ENCODE data around the gene KISS1R. TPM values are rescaled to one million over a fixed set of nuclear protein-coding genes. Genes with fewer than 3 reads are reported as not detected.

Gene KISS1R
- polyA plus RNA-seq, 1 donor (not counting 4 experiments of a cell fraction or from before 2014, with no cell fraction given), result not detected

GRCh38 chr19:868458-869244, 48.5 kb upstream of the KISS1R start:
- peaks cover 14 to 15% of the 10 kb centered on the region in 2 experiments for H3K36me3 ChIP-seq (ENCODE audit: control insufficient read depth in 2 of 2, extremely low read depth in 1 of 2, insufficient read depth in 2 of 2, low read length in 2 of 2)
- H3K9ac ChIP-seq (ENCODE audit: control insufficient read depth, extremely low read depth, insufficient read depth, low read length), result peak overlapping the region; percentile 30
- DNase-seq (ENCODE audit: low read depth, low spot score) (no peak), FAIRE-seq (no peak)
- no peak overlapping the region for H2AFZ ChIP-seq (ENCODE audit: control insufficient read depth, low read length)
- no peak overlapping the region for H3K4me3 ChIP-seq (ENCODE audit: control insufficient read depth in 2 of 3, extremely low read depth in 1 of 3, insufficient read depth in 2 of 3, low read depth in 1 of 3, low read length in 3 of 3)
- no peaks in the 10 kb centered on the region for H3K9me1 ChIP-seq (ENCODE audit: control insufficient read depth, extremely low read depth, insufficient read depth, low read length)
- H3K9me3 ChIP-seq (ENCODE audit: control insufficient read depth, low read depth, low read length), result no peaks in the 10 kb centered on the region
- dilution Hi-C loops (cut with MboI; ENCODE audit: extremely low pct_ligation_motif_present, low sequenced_read_pairs), result no loop called here
- no peaks in the 10 kb centered on the region for H3K79me2 ChIP-seq (ENCODE audit: control insufficient read depth, insufficient read depth, low read length)
- H3K4me2 ChIP-seq (ENCODE audit: control insufficient read depth, extremely low read depth, insufficient read depth, low read depth, low read length), result peak overlapping the region; percentile 22
- no peak for TF ChIP-seq EZH2 (IDR thresholded peaks at IDR 0.05; ENCODE audit: low read length)
- no peak for TF ChIP-seq CTCF (optimal IDR thresholded peaks at IDR 0.05 in 1 of 3, IDR thresholded peaks at IDR 0.05 in 1 of 3, conservative IDR thresholded peaks at IDR 0.05 in 1 of 3; ENCODE audit: extremely low read depth in 1 of 3, insufficient read depth in 2 of 3, low read length in 3 of 3)
- H4K20me1 ChIP-seq (ENCODE audit: control insufficient read depth, extremely low read depth, insufficient read depth, low read length), result no peaks in the 10 kb centered on the region
- peak overlapping the region; percentile 48 for H3K27ac ChIP-seq (ENCODE audit: control insufficient read depth, insufficient read depth, low read length)
- peaks cover 17% of the 10 kb centered on the region for H3K4me1 ChIP-seq (ENCODE audit: control insufficient read depth, extremely low read depth, insufficient read depth, low read length)
- no peaks in the 10 kb centered on the region for H3K27me3 ChIP-seq (ENCODE audit: control insufficient read depth, extremely low read depth, insufficient read depth, low read length)

GRCh38 chr19:869245-870177, 47.6 kb upstream of the KISS1R start:
- TF ChIP-seq EZH2 (IDR thresholded peaks at IDR 0.05; ENCODE audit: low read length) (no peak), CTCF (optimal IDR thresholded peaks at IDR 0.05 in 1 of 3, IDR thresholded peaks at IDR 0.05 in 1 of 3, conservative IDR thresholded peaks at IDR 0.05 in 1 of 3; ENCODE audit: extremely low read depth in 1 of 3, insufficient read depth in 2 of 3, low read length in 3 of 3) (no peak)
- H3K27ac ChIP-seq (ENCODE audit: control insufficient read depth, insufficient read depth, low read length), result peak overlapping the region; percentile 48
- peak overlapping the region; percentile 22 for H3K4me2 ChIP-seq (ENCODE audit: control insufficient read depth, extremely low read depth, insufficient read depth, low read depth, low read length)
- H3K9me3 ChIP-seq (ENCODE audit: control insufficient read depth, low read depth, low read length), result no peaks in the 10 kb centered on the region
- H4K20me1 ChIP-seq (ENCODE audit: control insufficient read depth, extremely low read depth, insufficient read depth, low read length), result no peaks in the 10 kb centered on the region
- H3K36me3 ChIP-seq (ENCODE audit: control insufficient read depth in 2 of 2, extremely low read depth in 1 of 2, insufficient read depth in 2 of 2, low read length in 2 of 2), result peaks cover 14 to 15% of the 10 kb centered on the region in 2 experiments
- no peaks in the 10 kb centered on the region for H3K27me3 ChIP-seq (ENCODE audit: control insufficient read depth, extremely low read depth, insufficient read depth, low read length)
- peaks cover 25% of the 10 kb centered on the region for H3K4me1 ChIP-seq (ENCODE audit: control insufficient read depth, extremely low read depth, insufficient read depth, low read length)
- H3K9ac ChIP-seq (ENCODE audit: control insufficient read depth, extremely low read depth, insufficient read depth, low read length), result peak overlapping the region; percentile 30
- no peak overlapping the region for H3K4me3 ChIP-seq (ENCODE audit: control insufficient read depth in 2 of 3, extremely low read depth in 1 of 3, insufficient read depth in 2 of 3, low read depth in 1 of 3, low read length in 3 of 3)
- H3K79me2 ChIP-seq (ENCODE audit: control insufficient read depth, insufficient read depth, low read length), result no peaks in the 10 kb centered on the region
- dilution Hi-C loops (cut with MboI; ENCODE audit: extremely low pct_ligation_motif_present, low sequenced_read_pairs), result no loop called here
- no peak for DNase-seq (ENCODE audit: low read depth, low spot score)
- peak; percentile 81 for FAIRE-seq
- no peak overlapping the region for H2AFZ ChIP-seq (ENCODE audit: control insufficient read depth, low read length)
- H3K9me1 ChIP-seq (ENCODE audit: control insufficient read depth, extremely low read depth, insufficient read depth, low read length), result no peaks in the 10 kb centered on the region
